K562 (cell line): ENCODE measurements around the gene PEX5L.

ENCODE experiments used
- CC2D1A ChIP-seq: fragments of 450-650 bp; IDR thresholded peaks from 2 replicates; pipeline ENCODE4 v1.6.1; 2017; ENCODE audit warnings: mild to moderate bottlenecking
- EP300 ChIP-seq: IDR thresholded peaks from 2 replicates; pipeline ENCODE4 v1.6.1; 2012; ENCODE audit warnings: low read length, improper control_type of control experiment
- NR1H2 ChIP-seq: sonication (generic); formaldehyde crosslinking; IDR thresholded peaks from 2 replicates; pipeline ENCODE4 v1.4.0; 2020; ENCODE audit warnings: mild to moderate bottlenecking, missing genetic modification reagents
- SAP30 ChIP-seq: fragments of 200-600 bp; sonication (generic); IDR thresholded peaks from 2 replicates; pipeline ENCODE4 v1.6.1; 2012; ENCODE audit warnings: borderline replicate concordance, low read depth, mild to moderate bottlenecking, moderate library complexity, low read length, control low read depth, inconsistent platforms; ENCODE audit not compliant: insufficient read depth, poor library complexity, severe bottlenecking
- TCF7L2 ChIP-seq: fragments of 150-350 bp; IDR thresholded peaks from 2 replicates; pipeline ENCODE4 v1.6.1; 2016; ENCODE audit warnings: low read depth, mild to moderate bottlenecking, low read length, moderate library complexity
- ZBTB7A ChIP-seq: IDR thresholded peaks from 2 replicates; pipeline ENCODE4 v1.6.1; 2011; ENCODE audit warnings: low read depth, mild to moderate bottlenecking, low read length, moderate library complexity, borderline replicate concordance; ENCODE audit not compliant: control insufficient read depth
- ZNF274 ChIP-seq: IDR thresholded peaks from 2 replicates; pipeline ENCODE4 v1.6.1; 2011; ENCODE audit warnings: low read depth, mild to moderate bottlenecking, low read length, moderate library complexity, borderline replicate concordance
- TF ChIP-seq, protein P1 (sequence below), 2 experiments: fragments of 450-650 bp; conservative IDR thresholded peaks; 2 replicates each; pipeline ENCODE4 v1.6.1; 2017; ENCODE audit warnings: mild to moderate bottlenecking in 2 of 2, moderate library complexity in 2 of 2

DNA sequence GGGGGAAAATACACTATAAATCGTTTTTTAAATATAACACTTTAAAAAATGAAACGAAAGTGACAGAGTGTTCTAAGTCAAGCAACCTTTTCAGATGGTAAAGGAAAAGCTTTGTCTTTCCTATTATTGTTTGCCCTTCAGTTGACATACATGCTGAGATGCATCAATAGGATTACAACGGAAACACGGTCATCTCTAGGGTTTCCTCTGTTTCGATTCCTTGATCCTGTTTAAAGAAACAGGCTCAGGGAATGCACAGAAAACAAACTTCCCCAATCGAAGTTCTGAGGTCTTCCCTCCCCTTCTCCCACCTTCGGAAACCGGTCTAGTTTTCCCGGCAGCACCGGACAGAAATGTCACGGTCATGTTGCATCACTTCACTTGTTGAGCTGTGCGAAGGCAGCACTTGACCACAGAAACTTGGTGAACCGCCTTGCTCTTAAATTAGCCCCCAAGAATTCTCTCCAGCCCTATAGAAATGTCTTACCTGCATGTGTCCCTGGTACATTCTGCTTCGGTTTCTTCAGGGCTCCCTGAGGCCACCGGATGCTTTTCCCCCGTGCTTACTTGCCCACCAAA lies 556 bp downstream of the PEX5L start:
- no peak for TF ChIP-seq NR1H2 (CRISPR knock-in tag)
- TF ChIP-seq CC2D1A, result no peak
- TF ChIP-seq SAP30, result no peak
- TF ChIP-seq EP300, result no peak
- TF ChIP-seq ZBTB7A, result no peak
- no peak for TF ChIP-seq ZNF274
- TF ChIP-seq TCF7L2, result no peak
- TF ChIP-seq, protein P1, sequence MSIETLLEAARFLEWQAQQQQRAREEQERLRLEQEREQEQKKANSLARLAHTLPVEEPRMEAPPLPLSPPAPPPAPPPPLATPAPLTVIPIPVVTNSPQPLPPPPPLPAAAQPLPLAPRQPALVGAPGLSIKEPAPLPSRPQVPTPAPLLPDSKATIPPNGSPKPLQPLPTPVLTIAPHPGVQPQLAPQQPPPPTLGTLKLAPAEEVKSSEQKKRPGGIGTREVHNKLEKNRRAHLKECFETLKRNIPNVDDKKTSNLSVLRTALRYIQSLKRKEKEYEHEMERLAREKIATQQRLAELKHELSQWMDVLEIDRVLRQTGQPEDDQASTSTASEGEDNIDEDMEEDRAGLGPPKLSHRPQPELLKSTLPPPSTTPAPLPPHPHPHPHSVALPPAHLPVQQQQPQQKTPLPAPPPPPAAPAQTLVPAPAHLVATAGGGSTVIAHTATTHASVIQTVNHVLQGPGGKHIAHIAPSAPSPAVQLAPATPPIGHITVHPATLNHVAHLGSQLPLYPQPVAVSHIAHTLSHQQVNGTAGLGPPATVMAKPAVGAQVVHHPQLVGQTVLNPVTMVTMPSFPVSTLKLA (conservative IDR thresholded peaks at IDR 0.05), result no peak
